ENCODE measurements around the gene KRTAP9-8.

- TF ChIP-seq CTCF (IDR thresholded peaks at IDR 0.05 in 2 of 3, conservative IDR thresholded peaks at IDR 0.05 in 1 of 3; ENCODE audit: borderline replicate concordance in 1 of 3, insufficient read depth in 1 of 3, low read depth in 2 of 3, low read length in 2 of 3) (no peak), EZH2phosphoT487 (IDR thresholded peaks at IDR 0.05; ENCODE audit: borderline replicate concordance) (no peak), POLR2A (IDR thresholded peaks at IDR 0.05; ENCODE audit: borderline replicate concordance, extremely low read depth, insufficient read depth, insufficient read length) (no peak), POLR2AphosphoS5 (IDR thresholded peaks at IDR 0.05; ENCODE audit: low read depth, low read length) (no peak), SRF (IDR thresholded peaks at IDR 0.05; ENCODE audit: low read depth) (no peak), JUND (IDR thresholded peaks at IDR 0.05) (no peak), ZNF274 (IDR thresholded peaks at IDR 0.05; ENCODE audit: low read depth, low read length) (no peak), EGR1 (IDR thresholded peaks at IDR 0.05; ENCODE audit: low read depth) (no peak), ZBTB33 (IDR thresholded peaks at IDR 0.05; ENCODE audit: extremely low read depth, insufficient replicate concordance, low read length) (no peak), REST (IDR thresholded peaks at IDR 0.05; ENCODE audit: low read depth) (no peak), YY1 (IDR thresholded peaks at IDR 0.05; ENCODE audit: extremely low read depth, insufficient replicate concordance, low read depth, low read length) (no peak), FOSL1 (IDR thresholded peaks at IDR 0.05; ENCODE audit: low read depth) (no peak), MAX (IDR thresholded peaks at IDR 0.05) (no peak), ZFX (IDR thresholded peaks at IDR 0.05) (no peak)
Measured at GRCh38 chr17:41199421-41200078, 38.2 kb upstream of the KRTAP9-8 start.

Data from HCT116 (cell line).